Measurements from ENCODE around the gene ALKBH5. TPM values are rescaled to one million over a fixed set of nuclear protein-coding genes. Genes with fewer than 3 reads are reported as not detected.

The ALKBH5 gene
- total and polyA plus RNA-seq, 8 donors = 32.8 to 66.7 (median 49.4) TPM

- 77 to 86% (median 85%) methylated on average over 4 of the region's 4 CpGs for WGBS, 5 donors
- intact Hi-C loops (cut with DNase I; ENCODE audit: low total_unique reads) = no loop called here
- peaks cover 6 to 27% (median 22%) of the 10 kb centered on the region in 4 donors for H3K36me3 ChIP-seq
- H3K9me3 ChIP-seq = no peaks in the 10 kb centered on the region
- no peak overlapping the region for H3K27ac ChIP-seq
- TF ChIP-seq POLR2A (IDR thresholded peaks at IDR 0.05) (no peak), POLR2AphosphoS5 (IDR thresholded peaks at IDR 0.05) (no peak), EP300 (IDR thresholded peaks at IDR 0.05) (no peak)
- TF ChIP-seq, protein P1, sequence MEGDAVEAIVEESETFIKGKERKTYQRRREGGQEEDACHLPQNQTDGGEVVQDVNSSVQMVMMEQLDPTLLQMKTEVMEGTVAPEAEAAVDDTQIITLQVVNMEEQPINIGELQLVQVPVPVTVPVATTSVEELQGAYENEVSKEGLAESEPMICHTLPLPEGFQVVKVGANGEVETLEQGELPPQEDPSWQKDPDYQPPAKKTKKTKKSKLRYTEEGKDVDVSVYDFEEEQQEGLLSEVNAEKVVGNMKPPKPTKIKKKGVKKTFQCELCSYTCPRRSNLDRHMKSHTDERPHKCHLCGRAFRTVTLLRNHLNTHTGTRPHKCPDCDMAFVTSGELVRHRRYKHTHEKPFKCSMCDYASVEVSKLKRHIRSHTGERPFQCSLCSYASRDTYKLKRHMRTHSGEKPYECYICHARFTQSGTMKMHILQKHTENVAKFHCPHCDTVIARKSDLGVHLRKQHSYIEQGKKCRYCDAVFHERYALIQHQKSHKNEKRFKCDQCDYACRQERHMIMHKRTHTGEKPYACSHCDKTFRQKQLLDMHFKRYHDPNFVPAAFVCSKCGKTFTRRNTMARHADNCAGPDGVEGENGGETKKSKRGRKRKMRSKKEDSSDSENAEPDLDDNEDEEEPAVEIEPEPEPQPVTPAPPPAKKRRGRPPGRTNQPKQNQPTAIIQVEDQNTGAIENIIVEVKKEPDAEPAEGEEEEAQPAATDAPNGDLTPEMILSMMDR (IDR thresholded peaks at IDR 0.05) = no peak
- no peak for DNase-seq
- no peaks in the 10 kb centered on the region for H3K27me3 ChIP-seq
- no peak overlapping the region for H3K4me3 ChIP-seq
- H3K4me1 ChIP-seq = peaks cover 16 to 25% (median 22%) of the 10 kb centered on the region in 4 donors
Observed at GRCh38 chr17:18229254-18229653, 45.6 kb downstream of the ALKBH5 start.

- TF ChIP-seq, protein P1 (IDR thresholded peaks at IDR 0.05) = no peak
- TF ChIP-seq POLR2A (IDR thresholded peaks at IDR 0.05) (no peak), EP300 (IDR thresholded peaks at IDR 0.05) (no peak), POLR2AphosphoS5 (IDR thresholded peaks at IDR 0.05) (no peak)
- H3K27me3 ChIP-seq = no peaks in the 10 kb centered on the region
- intact Hi-C loops (cut with DNase I; ENCODE audit: low total_unique reads) = no loop called here
- no peak overlapping the region for H3K27ac ChIP-seq
- no peaks in the 10 kb centered on the region for H3K9me3 ChIP-seq
- peaks cover 12 to 22% (median 19%) of the 10 kb centered on the region in 4 donors for H3K4me1 ChIP-seq
- DNase-seq = no peak
- peaks cover 10 to 32% (median 27%) of the 10 kb centered on the region in 4 donors for H3K36me3 ChIP-seq
- 93 to 100% (median 95%) methylated on average over 3 to 7 of the region's 7 CpGs for WGBS, 5 donors
- H3K4me3 ChIP-seq = no peak overlapping the region
Observed at GRCh38 chr17:18229771-18230170, 46.1 kb downstream of the ALKBH5 start.

DNA sequence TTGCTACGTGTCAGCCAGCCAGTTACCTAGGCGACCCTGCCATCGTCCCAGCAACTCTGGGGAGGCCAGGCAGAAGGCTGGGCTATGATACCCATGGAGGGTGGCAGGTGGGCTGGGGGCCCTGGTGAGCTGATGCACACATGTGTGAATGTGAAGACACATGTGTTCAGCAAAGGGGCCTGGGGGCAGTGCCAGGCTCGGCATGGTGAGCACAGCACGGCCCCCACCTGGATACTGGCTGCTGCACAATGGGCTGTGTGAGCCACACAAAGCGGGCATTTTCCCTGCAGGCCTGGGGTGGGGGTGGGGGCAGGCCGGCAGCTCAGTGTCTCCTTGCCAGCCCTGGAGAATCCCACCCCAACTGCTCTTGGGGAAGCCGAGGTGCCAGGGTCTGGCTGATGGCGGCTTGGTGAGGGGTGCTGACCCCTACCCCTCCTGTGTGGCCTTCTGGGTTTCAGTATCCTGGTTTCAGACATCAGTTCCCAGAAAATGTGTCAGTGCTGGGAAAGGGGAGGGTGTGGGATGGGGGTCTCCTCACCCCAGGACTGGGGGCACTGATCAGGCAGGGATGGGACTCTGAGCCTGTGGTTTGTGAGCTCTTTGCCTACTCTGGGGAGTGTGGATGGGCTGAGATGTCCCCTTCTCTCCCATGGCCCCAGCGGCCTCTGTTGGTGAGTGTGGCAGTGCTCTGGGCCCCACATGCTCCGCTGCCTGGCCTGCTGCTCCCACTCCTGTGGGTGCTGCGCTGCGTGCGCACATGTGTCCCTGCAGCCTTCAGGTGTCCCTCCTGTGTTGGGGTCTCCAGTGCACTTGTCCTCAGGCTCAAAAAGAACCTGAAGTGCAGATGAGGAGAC is 46.9 kb downstream of the ALKBH5 start:
- no peak for DNase-seq
- WGBS, 5 donors = 81 to 90% (median 86%) methylated on average over 8 to 14 of the region's 14 CpGs
- TF ChIP-seq EP300 (IDR thresholded peaks at IDR 0.05) (no peak), POLR2AphosphoS5 (IDR thresholded peaks at IDR 0.05) (no peak), POLR2A (IDR thresholded peaks at IDR 0.05) (no peak)
- TF ChIP-seq, protein P1 (IDR thresholded peaks at IDR 0.05) = no peak

DNA sequence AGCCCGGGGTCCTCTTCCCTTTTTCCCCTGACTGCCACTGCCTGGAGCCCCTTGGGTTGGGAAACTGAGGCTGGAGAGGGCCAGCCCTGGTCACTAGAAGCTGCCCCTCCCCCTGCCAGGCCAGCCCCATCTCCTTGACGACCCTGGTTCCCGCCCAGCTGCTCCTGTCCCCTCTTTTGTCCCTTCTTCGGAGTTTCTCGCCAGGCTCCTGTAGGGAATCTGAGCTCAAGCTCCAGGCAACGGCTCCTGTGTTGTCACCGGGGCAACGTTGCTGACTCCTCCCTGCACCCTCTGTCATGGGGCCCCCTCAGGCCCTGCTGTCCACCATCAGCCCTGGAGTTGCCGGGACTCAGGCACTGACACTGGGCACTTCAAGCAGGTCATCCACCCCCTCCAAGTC is 47.5 kb downstream of the ALKBH5 start:
- 66 to 74% (median 74%) methylated on average over 7 to 9 of the region's 9 CpGs for WGBS, 5 donors
- Histone ChIP-seq H3K27me3 (no peaks in the 10 kb centered on the region), H3K9me3 (no peaks in the 10 kb centered on the region), H3K4me1 (peaks cover 6 to 14% (median 11%) of the 10 kb centered on the region in 4 donors), H3K27ac (no peak overlapping the region), H3K36me3 (peaks cover 13 to 46% (median 41%) of the 10 kb centered on the region in 4 donors), H3K4me3 (no peak overlapping the region)
- TF ChIP-seq EP300 (IDR thresholded peaks at IDR 0.05) (no peak), POLR2A (IDR thresholded peaks at IDR 0.05) (no peak), POLR2AphosphoS5 (IDR thresholded peaks at IDR 0.05) (no peak)
- TF ChIP-seq, protein P1 (IDR thresholded peaks at IDR 0.05) = no peak
- intact Hi-C loops (cut with DNase I; ENCODE audit: low total_unique reads) = no loop called here
- DNase-seq = peak in 1 of 2 donors; percentile 52

More for the DNA sequence above, 46.9 kb downstream of the ALKBH5 start:
- Histone ChIP-seq H3K4me1 (peaks cover 9 to 18% (median 14%) of the 10 kb centered on the region in 4 donors), H3K36me3 (peaks cover 12 to 40% (median 35%) of the 10 kb centered on the region in 4 donors), H3K4me3 (no peak overlapping the region), H3K27me3 (no peaks in the 10 kb centered on the region), H3K9me3 (no peaks in the 10 kb centered on the region), H3K27ac (no peak overlapping the region)
- intact Hi-C loops (cut with DNase I; ENCODE audit: low total_unique reads) = no loop called here
